Measurements from ENCODE around the gene MSRB3.
A peak's percentile ranks its signal among the peaks of the same experiment; 100 is the strongest.

MSRB3 gene

DNA sequence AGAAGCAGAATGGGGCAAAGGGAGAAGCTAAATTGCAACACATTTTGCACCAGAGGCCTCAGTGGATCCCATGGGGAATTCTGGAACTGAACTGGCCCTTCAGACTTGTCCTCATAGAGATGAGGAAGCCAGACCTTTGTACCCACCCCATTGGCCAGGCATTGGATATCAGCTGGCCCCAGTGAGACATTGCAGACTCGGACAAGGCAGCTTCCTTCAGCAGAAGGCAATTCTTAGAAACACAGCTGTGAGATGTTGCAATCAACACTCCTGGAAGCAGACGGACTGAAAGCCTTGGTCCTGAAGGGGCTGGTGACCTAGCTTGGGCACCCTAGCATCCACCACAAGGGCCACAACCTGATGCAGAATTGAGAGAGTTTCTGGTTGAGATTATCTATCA is 218.1 kb downstream of the MSRB3 start:
- Histone ChIP-seq H3K9me3 (replicated peaks in 1 of 2; ENCODE audit: control insufficient read depth in 2 of 2, insufficient read depth in 1 of 2, low read depth in 1 of 2, low read length in 2 of 2) (no peaks in the 10 kb centered on the region), H3K23ac (ENCODE audit: low read depth, low read length, poor library complexity) (no peak overlapping the region), H2AK5ac (ENCODE audit: low read depth, low read length) (peak overlapping the region; percentile 4), H2BK120ac (ENCODE audit: low read depth, low read length) (no peak overlapping the region), H3K14ac (ENCODE audit: low read length) (no peak overlapping the region), H3K18ac (ENCODE audit: low read length) (peak overlapping the region; percentile 2), H4K91ac (ENCODE audit: low read depth, low read length, poor library complexity) (no peak overlapping the region), H3K27ac (replicated peaks; ENCODE audit: low read length) (no peak overlapping the region), H2BK15ac (ENCODE audit: low read length) (no peak overlapping the region), H3K9ac (ENCODE audit: low read depth, low read length, poor library complexity) (no peak overlapping the region), H2BK5ac (ENCODE audit: low read length) (no peak overlapping the region), H3K27me3 (ENCODE audit: control insufficient read depth in 3 of 3, insufficient read depth in 3 of 3, low read depth in 1 of 3, low read length in 3 of 3) (peaks cover 0 to 2% (median 0%) of the 10 kb centered on the region in 3 experiments), H3K36me3 (replicated peaks in 1 of 2; ENCODE audit: control insufficient read depth in 2 of 2, insufficient read depth in 2 of 2, low read length in 2 of 2) (no peaks in the 10 kb centered on the region), H3K4me3 (ENCODE audit: low read length in 2 of 2) (no peak overlapping the region), H2AFZ (ENCODE audit: low read length) (no peak overlapping the region), H3K4me1 (ENCODE audit: control insufficient read depth in 2 of 2, insufficient read depth in 1 of 2, low read depth in 1 of 2, low read length in 2 of 2) (peaks cover 0 to 22% of the 10 kb centered on the region in 2 donors), H2BK12ac (ENCODE audit: low read length) (no peak overlapping the region), H4K8ac (ENCODE audit: low read depth, low read length) (no peak overlapping the region), H3K79me1 (ENCODE audit: low read depth, low read length) (no peaks in the 10 kb centered on the region), H3K4me2 (ENCODE audit: insufficient read depth, low read length, poor library complexity, severe bottlenecking) (no peak overlapping the region), H3K4ac (ENCODE audit: low read length) (no peak overlapping the region)
- no peak for DNase-seq (ENCODE audit: low spot score)
- WGBS, 2 donors (ENCODE audit: extremely low coverage in 2 of 2, insufficient read length in 2 of 2, insufficient replicate concordance in 1 of 2), result no CpG with 5 or more reads among the region's 2 CpGs

DNA sequence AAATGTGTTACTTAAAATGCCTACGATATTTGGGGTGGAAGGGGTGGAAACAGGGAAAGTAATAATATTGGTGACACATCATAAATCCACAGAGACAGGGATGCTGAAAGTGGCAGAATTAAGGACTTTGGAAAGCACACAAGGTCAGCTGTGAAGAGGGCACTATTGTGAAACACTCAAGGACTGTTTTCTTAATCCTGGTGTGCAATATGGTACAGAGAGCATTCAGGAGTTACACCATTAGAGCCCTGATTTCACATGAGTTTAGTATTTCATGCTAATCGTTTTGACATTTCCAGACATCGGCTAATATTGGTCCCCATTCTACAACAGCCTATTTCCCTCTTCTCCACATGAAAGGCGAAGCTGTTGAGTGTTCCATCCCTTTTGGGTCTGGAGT is 219.2 kb downstream of the MSRB3 start:
- no peak overlapping the region for H2BK5ac ChIP-seq (ENCODE audit: low read length)
- H3K18ac ChIP-seq (ENCODE audit: low read length), result no peak overlapping the region
- H2BK12ac ChIP-seq (ENCODE audit: low read length), result no peak overlapping the region
- WGBS, 2 donors (ENCODE audit: extremely low coverage in 2 of 2, insufficient read length in 2 of 2, insufficient replicate concordance in 1 of 2), result no CpG with 5 or more reads among the region's 4 CpGs
- DNase-seq (ENCODE audit: low spot score), result no peak
- no peak overlapping the region for H3K23ac ChIP-seq (ENCODE audit: low read depth, low read length, poor library complexity)
- H3K9me3 ChIP-seq (replicated peaks in 1 of 2; ENCODE audit: control insufficient read depth in 2 of 2, insufficient read depth in 1 of 2, low read depth in 1 of 2, low read length in 2 of 2), result no peaks in the 10 kb centered on the region
- H3K27ac ChIP-seq (replicated peaks; ENCODE audit: low read length), result no peak overlapping the region
- no peak overlapping the region for H2AFZ ChIP-seq (ENCODE audit: low read length)
- no peak overlapping the region for H3K4me3 ChIP-seq (ENCODE audit: low read length in 2 of 2)
- no peaks in the 10 kb centered on the region for H3K79me1 ChIP-seq (ENCODE audit: low read depth, low read length)
- H4K8ac ChIP-seq (ENCODE audit: low read depth, low read length), result no peak overlapping the region
- H3K9ac ChIP-seq (ENCODE audit: low read depth, low read length, poor library complexity), result no peak overlapping the region
- no peaks in the 10 kb centered on the region for H3K36me3 ChIP-seq (replicated peaks in 1 of 2; ENCODE audit: control insufficient read depth in 2 of 2, insufficient read depth in 2 of 2, low read length in 2 of 2)
- H3K27me3 ChIP-seq (ENCODE audit: control insufficient read depth in 3 of 3, insufficient read depth in 3 of 3, low read depth in 1 of 3, low read length in 3 of 3), result peaks cover 0 to 2% (median 0%) of the 10 kb centered on the region in 3 experiments
- H2AK5ac ChIP-seq (ENCODE audit: low read depth, low read length), result no peak overlapping the region
- no peak overlapping the region for H4K91ac ChIP-seq (ENCODE audit: low read depth, low read length, poor library complexity)
- no peak overlapping the region for H3K4ac ChIP-seq (ENCODE audit: low read length)
- no peak overlapping the region for H2BK15ac ChIP-seq (ENCODE audit: low read length)
- no peak overlapping the region for H2BK120ac ChIP-seq (ENCODE audit: low read depth, low read length)
- H3K14ac ChIP-seq (ENCODE audit: low read length), result no peak overlapping the region
- H3K4me1 ChIP-seq (ENCODE audit: control insufficient read depth in 2 of 2, insufficient read depth in 1 of 2, low read depth in 1 of 2, low read length in 2 of 2), result peaks cover 0 to 22% of the 10 kb centered on the region in 2 donors
- no peak overlapping the region for H3K4me2 ChIP-seq (ENCODE audit: insufficient read depth, low read length, poor library complexity, severe bottlenecking)

DNA sequence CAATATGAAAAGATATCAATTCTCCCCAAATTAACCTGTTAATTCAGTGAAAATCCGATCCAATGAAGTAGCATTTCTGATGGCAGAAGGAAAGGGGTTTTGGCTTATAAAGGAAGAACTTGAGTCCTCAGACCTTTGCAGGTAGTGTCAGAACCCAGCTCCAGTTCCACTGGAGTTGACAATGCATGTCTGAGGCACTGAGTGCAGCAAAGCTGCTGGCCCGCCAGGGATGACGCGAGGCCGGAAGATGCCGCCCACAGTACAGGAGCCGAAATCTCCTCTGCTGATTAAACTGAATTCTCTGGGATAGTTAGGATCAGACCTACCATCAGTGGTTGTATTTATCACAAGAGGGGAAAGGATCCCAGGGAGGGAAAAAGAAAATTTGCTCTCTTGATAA is 220.7 kb downstream of the MSRB3 start:
- Histone ChIP-seq H4K91ac (ENCODE audit: low read depth, low read length, poor library complexity) (no peak overlapping the region), H3K36me3 (replicated peaks in 1 of 2; ENCODE audit: control insufficient read depth in 2 of 2, insufficient read depth in 2 of 2, low read length in 2 of 2) (no peaks in the 10 kb centered on the region), H2BK5ac (ENCODE audit: low read length) (no peak overlapping the region), H3K4me2 (ENCODE audit: insufficient read depth, low read length, poor library complexity, severe bottlenecking) (no peak overlapping the region), H3K14ac (ENCODE audit: low read length) (no peak overlapping the region), H3K79me1 (ENCODE audit: low read depth, low read length) (no peaks in the 10 kb centered on the region), H3K4ac (ENCODE audit: low read length) (no peak overlapping the region), H2AK5ac (ENCODE audit: low read depth, low read length) (no peak overlapping the region), H4K8ac (ENCODE audit: low read depth, low read length) (no peak overlapping the region), H3K4me3 (ENCODE audit: low read length in 2 of 2) (no peak overlapping the region), H3K27ac (replicated peaks; ENCODE audit: low read length) (no peak overlapping the region), H3K27me3 (ENCODE audit: control insufficient read depth in 3 of 3, insufficient read depth in 3 of 3, low read depth in 1 of 3, low read length in 3 of 3) (peaks cover 0 to 2% (median 0%) of the 10 kb centered on the region in 3 experiments), H3K4me1 (ENCODE audit: control insufficient read depth in 2 of 2, insufficient read depth in 1 of 2, low read depth in 1 of 2, low read length in 2 of 2) (peaks cover 0 to 17% of the 10 kb centered on the region in 2 donors), H2BK12ac (ENCODE audit: low read length) (no peak overlapping the region), H3K9me3 (replicated peaks in 1 of 2; ENCODE audit: control insufficient read depth in 2 of 2, insufficient read depth in 1 of 2, low read depth in 1 of 2, low read length in 2 of 2) (no peaks in the 10 kb centered on the region), H2BK15ac (ENCODE audit: low read length) (no peak overlapping the region), H3K18ac (ENCODE audit: low read length) (no peak overlapping the region), H3K9ac (ENCODE audit: low read depth, low read length, poor library complexity) (no peak overlapping the region), H3K23ac (ENCODE audit: low read depth, low read length, poor library complexity) (no peak overlapping the region), H2BK120ac (ENCODE audit: low read depth, low read length) (no peak overlapping the region), H2AFZ (ENCODE audit: low read length) (no peak overlapping the region)
- no peak for DNase-seq (ENCODE audit: low spot score)
- no CpG with 5 or more reads among the region's 7 CpGs for WGBS, 2 donors (ENCODE audit: extremely low coverage in 2 of 2, insufficient read length in 2 of 2, insufficient replicate concordance in 1 of 2)

DNA sequence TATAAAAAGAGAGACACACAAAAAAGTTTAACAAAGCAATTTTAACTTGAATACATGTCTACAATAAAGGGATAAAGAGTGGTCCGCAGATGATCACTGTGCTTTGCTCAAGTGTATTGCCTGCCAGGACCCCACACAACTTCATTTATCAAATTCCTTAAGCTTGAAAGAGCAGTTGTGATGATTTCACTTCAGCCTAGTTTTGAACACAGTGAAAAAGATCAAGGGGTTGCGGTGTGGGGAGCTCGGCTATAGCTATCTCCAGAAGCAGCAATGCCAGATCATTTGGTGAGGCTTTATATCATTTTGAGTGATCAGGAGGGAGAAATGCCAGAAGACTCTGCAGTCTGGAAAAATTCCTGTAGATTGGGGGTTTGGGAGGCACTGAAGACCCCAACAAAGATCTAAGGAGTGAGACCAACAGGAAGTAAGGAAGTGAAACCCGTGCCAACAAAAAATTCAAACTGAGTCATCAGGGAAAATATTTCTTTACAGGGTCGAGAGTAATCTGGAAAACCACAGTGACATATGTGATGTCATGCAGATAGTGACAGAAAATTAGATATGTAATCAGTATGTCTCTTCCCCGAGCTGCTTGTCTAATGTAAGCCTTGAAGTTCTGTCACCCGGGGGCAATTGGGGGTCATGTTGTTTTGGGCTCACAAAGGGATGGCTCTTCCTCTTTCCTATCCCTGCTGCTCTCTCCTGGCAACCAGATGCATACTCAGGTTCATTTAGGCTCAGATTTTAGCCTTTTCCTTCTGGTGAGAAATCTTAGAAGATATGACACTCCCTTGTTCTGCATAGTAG is 221.8 kb downstream of the MSRB3 start:
- Histone ChIP-seq H2BK15ac (ENCODE audit: low read length) (no peak overlapping the region), H3K4ac (ENCODE audit: low read length) (no peak overlapping the region), H2BK120ac (ENCODE audit: low read depth, low read length) (no peak overlapping the region), H3K23ac (ENCODE audit: low read depth, low read length, poor library complexity) (no peak overlapping the region), H3K9ac (ENCODE audit: low read depth, low read length, poor library complexity) (no peak overlapping the region), H3K36me3 (replicated peaks in 1 of 2; ENCODE audit: control insufficient read depth in 2 of 2, insufficient read depth in 2 of 2, low read length in 2 of 2) (no peaks in the 10 kb centered on the region), H2BK5ac (ENCODE audit: low read length) (no peak overlapping the region), H3K9me3 (replicated peaks in 1 of 2; ENCODE audit: control insufficient read depth in 2 of 2, insufficient read depth in 1 of 2, low read depth in 1 of 2, low read length in 2 of 2) (no peaks in the 10 kb centered on the region), H4K91ac (ENCODE audit: low read depth, low read length, poor library complexity) (no peak overlapping the region), H3K18ac (ENCODE audit: low read length) (no peak overlapping the region), H3K14ac (ENCODE audit: low read length) (no peak overlapping the region), H3K4me1 (ENCODE audit: control insufficient read depth in 2 of 2, insufficient read depth in 1 of 2, low read depth in 1 of 2, low read length in 2 of 2) (peaks cover under 1 to 17% of the 10 kb centered on the region in 2 donors), H3K27ac (replicated peaks; ENCODE audit: low read length) (no peak overlapping the region), H3K4me2 (ENCODE audit: insufficient read depth, low read length, poor library complexity, severe bottlenecking) (no peak overlapping the region), H2AFZ (ENCODE audit: low read length) (peak overlapping the region; percentile 14), H3K27me3 (ENCODE audit: control insufficient read depth in 3 of 3, insufficient read depth in 3 of 3, low read depth in 1 of 3, low read length in 3 of 3) (peaks cover 0 to 2% (median 0%) of the 10 kb centered on the region in 3 experiments), H3K4me3 (ENCODE audit: low read length in 2 of 2) (no peak overlapping the region), H4K8ac (ENCODE audit: low read depth, low read length) (no peak overlapping the region), H3K79me1 (ENCODE audit: low read depth, low read length) (no peaks in the 10 kb centered on the region), H2AK5ac (ENCODE audit: low read depth, low read length) (no peak overlapping the region), H2BK12ac (ENCODE audit: low read length) (no peak overlapping the region)
- no CpG with 5 or more reads among the region's 7 CpGs for WGBS, 2 donors (ENCODE audit: extremely low coverage in 2 of 2, insufficient read length in 2 of 2, insufficient replicate concordance in 1 of 2)
- DNase-seq (ENCODE audit: low spot score), result no peak

Data from neuronal stem cell (in vitro differentiated cells).